Muscle of leg (tissue), 11 donors: ENCODE data around the gene ABLIM1. TPM values are rescaled to one million over a fixed set of nuclear protein-coding genes. Genes with fewer than 3 reads are reported as not detected.

Experiments used
- DNase-seq: peaks from one replicate; pipeline ENCODE4 v3.0.0; 2013
- H3K27ac ChIP-seq: one replicate; pipeline ENCODE4 v1.5.1; 2013; ENCODE audit warnings: mild to moderate bottlenecking, low read length, control low read depth
- H3K27me3 ChIP-seq: one replicate; pipeline ENCODE4 v1.6.1; 2013; ENCODE audit warnings: low read length; ENCODE audit not compliant: control insufficient read depth, insufficient read depth
- H3K36me3 ChIP-seq: one replicate; pipeline ENCODE4 v1.6.1; 2013; ENCODE audit warnings: low read length; ENCODE audit not compliant: control insufficient read depth, insufficient read depth
- H3K4me1 ChIP-seq: one replicate; pipeline ENCODE4 v1.6.1; 2013; ENCODE audit warnings: low read length; ENCODE audit not compliant: control insufficient read depth, insufficient read depth
- H3K4me3 ChIP-seq: one replicate; pipeline ENCODE4 v1.5.1; 2013; ENCODE audit warnings: low read length, control low read depth
- H3K9me3 ChIP-seq: replicated peaks from 2 replicates; pipeline ENCODE4 v1.6.1; 2013; ENCODE audit warnings: low read depth, low read length; ENCODE audit not compliant: control insufficient read depth
- WGBS: methylation state at CpG from one replicate; pipeline ENCODE4 v1.1.5; 2013; ENCODE audit warnings: missing lambda C conversion rate; ENCODE audit not compliant: insufficient coverage; 5-methylcytosine and 5-hydroxymethylcytosine counted together
- polyA plus RNA-seq, 8 donors: library from polyadenylated mRNA; unstranded; fragments of 120-200 nt; gene quantifications; one replicate each; pipeline versions ENCODE4 v1.2.1 to v1.2.3, GENCODE V29; 2013; ENCODE audit warnings: inconsistent platforms in 1 of 8, low replicate concordance in 1 of 8; ENCODE audit not compliant: insufficient read length in 8 of 8, insufficient read depth in 1 of 8
- total RNA-seq: library from RNA; stranded (reverse); fragments of 120-200 nt; gene quantifications from one replicate; pipeline ENCODE4 v1.2.4, GENCODE V29; 2013

The ABLIM1 gene
- total and polyA plus RNA-seq, 9 donors, result 27.7 to 62.7 (median 46.2) TPM

- peaks cover 12% of the 10 kb centered on the region for H3K4me1 ChIP-seq
- H3K27ac ChIP-seq, result peak overlapping the region; percentile 73
- H3K36me3 ChIP-seq, result no peaks in the 10 kb centered on the region
- no peaks in the 10 kb centered on the region for H3K9me3 ChIP-seq
- H3K27me3 ChIP-seq, result no peaks in the 10 kb centered on the region
- H3K4me3 ChIP-seq, result peak overlapping the region; percentile 44
- no peak for DNase-seq
- no CpG with 5 or more reads among the region's 5 CpGs for WGBS
Measured at GRCh38 chr10:114526126-114526503, 132.0 kb downstream of the ABLIM1 start.

- peak overlapping the region; percentile 73 for H3K27ac ChIP-seq
- H3K4me1 ChIP-seq, result peaks cover 12% of the 10 kb centered on the region
- 20% methylated on average over 2 of the region's 8 CpGs for WGBS
Measured at GRCh38 chr10:114525368-114525949, 132.6 kb downstream of the ABLIM1 start.

DNA sequence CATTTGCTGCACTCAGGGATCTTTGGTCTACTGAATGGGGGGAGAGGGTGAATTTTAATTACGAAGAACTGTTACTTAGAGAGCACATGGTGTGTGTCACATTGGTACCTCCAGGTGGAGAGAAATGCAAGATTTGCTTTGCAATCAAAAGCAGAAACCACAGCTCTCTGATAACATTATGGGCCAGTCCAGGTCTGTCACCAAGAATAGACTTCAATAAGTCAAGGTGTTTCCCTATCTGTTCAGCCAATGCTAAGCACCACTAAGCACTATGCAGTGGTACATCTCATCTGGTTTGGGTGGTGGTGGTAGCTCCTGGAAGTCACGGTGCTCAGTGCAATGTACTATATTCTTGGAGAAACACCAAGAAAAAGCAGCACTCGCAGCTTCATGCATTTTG, 134.2 kb downstream of the ABLIM1 start:
- Histone ChIP-seq H3K9me3 (no peaks in the 10 kb centered on the region), H3K36me3 (no peaks in the 10 kb centered on the region), H3K27me3 (no peaks in the 10 kb centered on the region), H3K27ac (no peak overlapping the region), H3K4me1 (peaks cover 12% of the 10 kb centered on the region), H3K4me3 (no peak overlapping the region)
- DNase-seq, result no peak
- 68% methylated on average over 3 of the region's 3 CpGs for WGBS

More at GRCh38 chr10:114525368-114525949, 132.6 kb downstream of the ABLIM1 start:
- Histone ChIP-seq H3K4me3 (peak overlapping the region; percentile 44), H3K36me3 (no peaks in the 10 kb centered on the region), H3K9me3 (no peaks in the 10 kb centered on the region), H3K27me3 (no peaks in the 10 kb centered on the region)
- peak; percentile 91 for DNase-seq

DNA sequence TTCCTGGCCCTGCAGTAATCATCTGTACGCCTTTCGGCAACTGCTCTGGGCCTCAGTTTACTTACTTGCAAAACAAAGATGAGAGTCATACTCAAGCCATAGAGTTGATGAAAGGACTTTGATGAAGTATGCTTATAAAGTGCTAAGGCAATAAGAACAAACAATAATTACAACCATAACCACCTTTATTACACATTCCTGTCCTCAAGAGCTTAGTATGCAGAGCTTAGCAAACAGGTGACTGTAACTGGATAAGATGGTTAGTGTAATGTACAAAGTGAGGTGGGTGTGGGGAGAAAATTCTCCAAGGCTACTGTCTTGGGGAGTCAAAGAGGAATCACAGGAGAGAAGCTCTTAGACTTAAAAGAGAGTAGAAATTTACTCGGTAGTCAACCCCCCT, 136.8 kb downstream of the ABLIM1 start:
- no peak overlapping the region for H3K27ac ChIP-seq
- H3K4me1 ChIP-seq, result peaks cover 8% of the 10 kb centered on the region
- WGBS, result no CpG with 5 or more reads among the region's 3 CpGs
- no peaks in the 10 kb centered on the region for H3K9me3 ChIP-seq
- no peak for DNase-seq
- no peaks in the 10 kb centered on the region for H3K36me3 ChIP-seq
- no peaks in the 10 kb centered on the region for H3K27me3 ChIP-seq
- H3K4me3 ChIP-seq, result no peak overlapping the region

DNA sequence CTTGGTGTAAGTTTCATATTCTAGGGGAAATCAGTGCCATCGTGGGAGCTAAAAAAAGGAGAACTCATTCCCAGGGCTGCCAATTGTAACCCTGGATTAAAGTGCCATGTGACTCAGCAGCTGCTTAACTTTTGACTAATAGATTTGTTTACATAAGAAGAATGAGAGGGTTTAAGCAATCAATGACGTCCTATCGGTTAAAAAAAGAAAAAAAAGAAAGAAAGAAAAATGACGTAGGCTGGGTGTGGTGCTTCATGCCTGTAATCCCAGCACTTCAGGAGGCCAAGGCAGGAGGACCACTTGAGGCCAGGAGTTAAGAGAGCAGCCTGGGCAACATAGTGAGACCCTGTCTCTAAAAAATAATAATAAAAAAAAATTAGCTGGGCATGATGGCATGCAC, 137.6 kb downstream of the ABLIM1 start:
- Histone ChIP-seq H3K4me3 (no peak overlapping the region), H3K4me1 (peaks cover 8% of the 10 kb centered on the region), H3K36me3 (no peaks in the 10 kb centered on the region), H3K27ac (no peak overlapping the region), H3K9me3 (no peaks in the 10 kb centered on the region), H3K27me3 (no peaks in the 10 kb centered on the region)
- no peak for DNase-seq
- WGBS, result no CpG with 5 or more reads among the region's 4 CpGs

- Histone ChIP-seq H3K4me1 (peaks cover 8% of the 10 kb centered on the region), H3K27ac (no peak overlapping the region)
- WGBS, result 50% methylated on average over 1 of the region's 2 CpGs
Measured at GRCh38 chr10:114519756-114520293, 138.2 kb downstream of the ABLIM1 start.

DNA sequence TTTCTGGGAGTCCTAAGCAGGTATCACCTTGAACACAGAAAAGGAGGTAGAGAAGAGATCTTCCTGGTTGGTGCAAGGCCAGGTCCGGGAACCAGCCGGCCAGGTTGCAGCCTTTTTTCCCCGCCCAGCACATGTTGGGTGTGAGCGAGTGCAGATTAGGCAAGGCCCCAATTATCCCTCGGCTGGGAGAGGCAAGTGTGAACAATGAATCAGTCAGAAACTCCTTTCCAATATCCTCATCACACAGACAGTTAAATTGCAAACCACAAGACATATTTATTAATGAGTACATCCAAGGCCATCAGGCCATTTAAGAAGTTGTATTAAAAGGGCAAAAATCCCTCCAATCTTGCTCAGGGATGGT, 138.8 kb downstream of the ABLIM1 start:
- no peaks in the 10 kb centered on the region for H3K27me3 ChIP-seq
- WGBS, result 50% methylated on average over 2 of the region's 5 CpGs
- no peak overlapping the region for H3K4me3 ChIP-seq
- no peaks in the 10 kb centered on the region for H3K36me3 ChIP-seq
- H3K4me1 ChIP-seq, result peaks cover 8% of the 10 kb centered on the region
- no peak overlapping the region for H3K27ac ChIP-seq
- no peaks in the 10 kb centered on the region for H3K9me3 ChIP-seq
- DNase-seq, result no peak

More at GRCh38 chr10:114519756-114520293, 138.2 kb downstream of the ABLIM1 start:
- DNase-seq, result no peak
- no peaks in the 10 kb centered on the region for H3K27me3 ChIP-seq
- no peaks in the 10 kb centered on the region for H3K9me3 ChIP-seq
- H3K4me3 ChIP-seq, result no peak overlapping the region
- H3K36me3 ChIP-seq, result no peaks in the 10 kb centered on the region

GRCh38 chr10:114518401-114519305, 139.4 kb downstream of the ABLIM1 start:
- peaks cover 8% of the 10 kb centered on the region for H3K4me1 ChIP-seq
- no peak overlapping the region for H3K27ac ChIP-seq
- H3K36me3 ChIP-seq, result no peaks in the 10 kb centered on the region

DNA sequence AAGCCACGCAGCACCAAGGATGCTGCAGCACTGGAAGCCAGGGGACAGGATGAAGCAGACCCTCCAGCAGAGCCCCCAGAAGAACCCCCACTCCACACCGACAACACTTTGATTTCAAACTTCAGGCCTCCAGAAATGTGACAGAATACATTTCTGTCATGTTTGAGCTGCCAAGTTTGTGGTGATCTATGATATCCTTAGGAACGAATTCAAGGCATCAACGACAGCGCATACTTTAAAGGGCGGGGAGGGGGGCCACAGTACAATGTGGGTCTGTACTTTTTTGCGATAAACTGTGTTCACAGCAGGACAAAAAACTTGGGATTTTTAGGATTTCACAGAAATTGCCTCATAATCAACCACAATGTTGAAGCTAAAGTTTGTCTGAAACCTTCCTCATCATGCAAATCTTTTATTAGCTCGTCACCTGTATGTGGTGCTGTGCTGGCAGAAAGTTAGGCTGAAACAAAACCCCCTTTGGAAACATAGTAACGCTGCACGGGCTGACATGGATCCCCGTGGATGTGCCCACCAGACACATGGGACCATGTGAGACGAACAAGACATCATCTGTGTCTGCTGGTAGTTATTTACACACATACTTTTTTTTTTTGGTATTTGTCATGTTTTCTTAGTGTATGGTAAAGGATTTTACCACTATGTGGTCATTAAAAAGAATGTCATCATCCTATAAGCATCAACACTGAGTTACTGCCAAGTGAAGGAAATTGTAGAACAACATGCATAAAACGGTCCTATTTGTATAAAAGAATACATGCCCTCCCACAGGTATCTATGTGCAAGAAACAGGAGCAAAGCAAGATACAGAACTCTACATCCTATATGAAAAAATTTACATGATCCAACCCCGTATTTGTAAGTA, 140.5 kb downstream of the ABLIM1 start:
- no peak overlapping the region for H3K27ac ChIP-seq
- no peak for DNase-seq
- H3K36me3 ChIP-seq, result no peaks in the 10 kb centered on the region
- H3K4me3 ChIP-seq, result no peak overlapping the region
- WGBS, result 69% methylated on average over 6 of the region's 14 CpGs
- peaks cover 8% of the 10 kb centered on the region for H3K4me1 ChIP-seq
- no peaks in the 10 kb centered on the region for H3K9me3 ChIP-seq
- H3K27me3 ChIP-seq, result no peaks in the 10 kb centered on the region

More at GRCh38 chr10:114518401-114519305, 139.4 kb downstream of the ABLIM1 start:
- no peaks in the 10 kb centered on the region for H3K9me3 ChIP-seq
- no peak for DNase-seq
- H3K27me3 ChIP-seq, result no peaks in the 10 kb centered on the region
- WGBS, result 60% methylated on average over 1 of the region's 4 CpGs
- H3K4me3 ChIP-seq, result no peak overlapping the region
